HG03565 (cell line): ENCODE results near the gene FLYWCH2.
"Not testable (repeated sequence)": the region's sequence is repeated elsewhere in the genome, so short reads cannot be mapped to it uniquely, and the experiment has no call there.

Source experiments
- ATAC-seq: cut with Tn5 transposase; IDR thresholded peaks from one replicate; pipeline ENCODE4 v1.9.1; 2021; ENCODE audit warnings: mild to moderate bottlenecking, moderate library complexity; ENCODE audit not compliant: unreplicated experiment

FLYWCH2 gene

DNA sequence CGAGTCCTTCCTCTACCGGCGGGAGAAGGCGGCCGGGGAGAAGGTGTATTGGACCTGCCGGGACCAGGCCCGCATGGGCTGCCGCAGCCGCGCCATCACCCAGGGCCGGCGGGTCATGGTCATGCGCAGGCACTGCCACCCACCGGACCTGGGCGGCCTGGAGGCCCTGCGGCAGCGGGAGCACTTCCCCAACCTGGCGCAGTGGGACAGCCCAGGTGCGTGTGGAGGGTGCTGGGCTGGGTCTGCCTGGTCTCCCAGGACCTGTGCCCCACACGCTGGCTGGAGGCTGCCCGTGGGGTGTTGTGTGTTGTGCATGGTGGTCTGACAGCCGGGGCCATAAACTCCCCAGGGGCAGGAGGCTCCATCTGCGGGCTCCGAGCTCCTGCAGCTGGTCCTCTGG is 54.2 kb downstream of the FLYWCH2 start:
- no peak for ATAC-seq

DNA sequence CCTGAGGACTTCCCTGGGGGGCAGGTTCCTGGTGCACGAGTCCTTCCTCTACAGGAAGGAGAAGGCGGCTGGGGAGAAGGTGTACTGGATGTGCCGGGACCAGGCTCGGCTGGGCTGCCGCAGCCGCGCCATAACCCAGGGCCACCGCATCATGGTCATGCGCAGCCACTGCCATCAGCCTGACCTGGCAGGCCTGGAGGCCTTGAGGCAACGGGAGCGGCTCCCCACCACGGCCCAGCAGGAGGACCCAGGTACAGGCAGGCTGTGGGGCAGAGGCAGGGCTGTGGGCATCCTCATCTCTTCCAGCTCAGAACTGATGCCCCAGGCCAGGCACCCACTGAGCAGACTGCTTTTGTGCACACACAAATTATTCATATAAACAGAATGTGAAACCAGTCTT is 55.2 kb downstream of the FLYWCH2 start:
- ATAC-seq, result no peak

DNA sequence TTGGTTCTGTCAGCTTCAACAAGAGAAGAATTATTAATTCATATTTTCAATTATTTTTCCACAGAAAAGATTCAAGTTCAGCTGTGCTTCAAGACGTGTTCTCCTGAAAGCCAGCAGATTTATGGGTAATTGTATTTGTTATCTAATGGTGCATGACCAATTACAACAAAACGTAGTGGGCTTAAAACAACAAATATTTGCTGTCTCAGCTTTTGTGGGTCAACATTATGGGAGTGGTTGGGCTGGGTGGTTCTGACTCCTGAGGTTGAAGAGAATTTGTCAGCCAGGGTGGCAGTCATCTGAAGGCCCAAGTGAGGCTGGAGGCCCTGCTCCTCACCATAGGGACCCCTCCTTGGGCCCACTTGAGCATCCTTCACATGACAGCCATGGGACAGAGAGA is 57.0 kb downstream of the FLYWCH2 start:
- ATAC-seq, result no peak

- no peak for ATAC-seq
Measured at GRCh38 chr16:2942045-2942444, 59.0 kb downstream of the FLYWCH2 start.

- ATAC-seq, result not testable (repeated sequence)
Measured at GRCh38 chr16:2943716-2944115, 60.7 kb downstream of the FLYWCH2 start.

GRCh38 chr16:2946649-2947048 is 63.6 kb downstream of the FLYWCH2 start:
- no peak for ATAC-seq
